ENCODE results near the gene KCNJ15. TPM values are rescaled to one million over a fixed set of nuclear protein-coding genes. Genes with fewer than 3 reads are reported as not detected.

KCNJ15 gene
- total and polyA plus RNA-seq, 2 of the 13 experiments (the other 11 are each of a cell fraction or from before 2014, with no cell fraction given): not detected

DNA sequence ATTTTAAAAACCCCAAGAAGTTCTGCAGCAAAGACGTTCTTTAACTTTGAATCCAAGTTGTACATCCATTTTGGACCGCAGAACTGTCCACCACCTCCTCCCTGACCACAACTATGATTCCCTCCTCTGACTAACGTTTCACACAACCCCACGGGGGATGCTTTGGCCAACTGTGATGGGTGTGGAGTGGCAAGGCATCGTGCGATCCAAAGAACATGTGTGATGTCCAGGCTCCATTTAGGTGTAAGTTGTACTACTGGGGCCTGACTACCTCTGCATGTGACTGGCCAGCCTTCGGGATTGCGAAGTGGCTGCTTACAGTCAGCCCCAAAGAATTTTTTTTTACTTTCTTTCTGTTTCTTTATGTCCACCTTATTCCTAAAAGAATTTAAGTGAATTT is 6.7 kb downstream of the KCNJ15 start:
- DNase-seq (ENCODE audit: low spot score) (no peak), FAIRE-seq (no peak), ATAC-seq (no peak)
- Histone ChIP-seq H3K4me2 (ENCODE audit: low read depth, low read length) (no peak overlapping the region), H3K9ac (ENCODE audit: insufficient read depth, low read depth, low read length) (no peak overlapping the region), H3K36me3 (replicated peaks in 1 of 2; ENCODE audit: control insufficient read depth in 1 of 2, insufficient read depth in 2 of 2, low read length in 2 of 2) (no peaks in the 10 kb centered on the region), H3K27ac (ENCODE audit: extremely low read length, insufficient read depth, low read length) (no peak overlapping the region), H2AFZ (ENCODE audit: low read length) (no peak overlapping the region), H3K9me3 (ENCODE audit: low read length) (no peaks in the 10 kb centered on the region), H4K20me1 (ENCODE audit: insufficient read depth, low read length) (no peaks in the 10 kb centered on the region), H3K4me1 (ENCODE audit: insufficient read depth, low read length) (no peaks in the 10 kb centered on the region), H3K79me2 (ENCODE audit: insufficient read depth, low read length) (no peaks in the 10 kb centered on the region), H3K4me3 (replicated peaks in 1 of 3; ENCODE audit: insufficient read depth in 1 of 3, low read depth in 2 of 3, low read length in 3 of 3) (no peak overlapping the region), H3K27me3 (ENCODE audit: control insufficient read depth in 1 of 2, insufficient read depth in 2 of 2, low read length in 2 of 2) (no peaks in the 10 kb centered on the region)
- 29% methylated on average over 8 of the region's 8 CpGs for WGBS (ENCODE audit: low lambda C conversion rate)
- in situ Hi-C loops (cut with HindIII; ENCODE audit: extremely low pct_ligation_motif_present, low pct_unique_long_range_greater_than_20kb): no loop called here
- no peak for TF ChIP-seq ZNF362 (CRISPR knock-in tag; IDR thresholded peaks at IDR 0.05; ENCODE audit: borderline replicate concordance)
- TF ChIP-seq SATB2 (CRISPR knock-in tag; IDR thresholded peaks at IDR 0.05): no peak
- TF ChIP-seq FLYWCH1 (CRISPR knock-in tag; IDR thresholded peaks at IDR 0.05): no peak
- no peak for TF ChIP-seq IRF2 (CRISPR knock-in tag; IDR thresholded peaks at IDR 0.05)
- TF ChIP-seq RFX5 (IDR thresholded peaks at IDR 0.05; ENCODE audit: low read depth, low read length): no peak
- TF ChIP-seq SYNCRIP (IDR thresholded peaks at IDR 0.05; ENCODE audit: insufficient read depth, low read depth, low read length): no peak
- no peak for TF ChIP-seq XBP1 (CRISPR knock-in tag; IDR thresholded peaks at IDR 0.05)
- TF ChIP-seq TIGD3 (CRISPR knock-in tag; IDR thresholded peaks at IDR 0.05; ENCODE audit: borderline replicate concordance): no peak
- intact Hi-C loops (cut with micrococcal nuclease; ENCODE audit: unreplicated experiment): no loop called here
- no TSS peak for BruUV-seq (replicated peaks)
- CTCF ChIA-PET (ENCODE audit: low intra/inter-chr PET ratio, low total read pairs): no interaction called here
- POLR2A ChIA-PET: no interaction called here
